Adrenal gland (tissue), 5 donors: ENCODE measurements around the gene FOXP4.

Source experiments
- POLR2A ChIP-seq, 2 donors: fragments of 450-650 bp; IDR thresholded peaks; one replicate each; pipeline ENCODE4 v1.6.1; 2017; ENCODE audit warnings: antibody characterized with exemption in 2 of 2, mild to moderate bottlenecking in 2 of 2, moderate library complexity in 1 of 2
- TF ChIP-seq, protein P1 (sequence below), 6 experiments: fragments of 450-650 bp in 4 of 6; fragments of 200-600 bp in 2 of 6; sonication (generic) in 1 of 6; IDR thresholded peaks; 1 replicate in 5 of 6; 2 replicates in 1 of 6; pipeline versions ENCODE4 v1.5.1 to v1.8.0; 2016 to 2021; ENCODE audit warnings: antibody characterized with exemption in 6 of 6, mild to moderate bottlenecking in 2 of 6, moderate library complexity in 1 of 6
- donor health status: DM: no; HTN: no; CAD: no.

DNA sequence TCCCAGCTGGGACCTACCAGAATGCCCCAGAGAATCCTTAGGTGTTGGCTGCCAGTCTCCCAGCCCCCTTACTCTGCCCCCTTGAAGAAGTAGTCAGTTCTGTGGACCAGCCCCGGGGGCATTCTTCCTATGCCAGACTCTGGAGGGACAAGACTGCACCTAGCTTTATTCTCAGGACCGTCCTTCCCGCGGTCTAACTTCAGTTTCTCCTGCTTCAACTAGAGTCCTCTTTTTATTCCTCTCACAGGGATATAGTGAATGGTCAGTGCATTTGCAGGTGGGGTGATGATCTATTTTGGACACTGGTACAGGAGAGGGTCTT lies 56.2 kb downstream of the FOXP4 start:
- TF ChIP-seq, protein P1, sequence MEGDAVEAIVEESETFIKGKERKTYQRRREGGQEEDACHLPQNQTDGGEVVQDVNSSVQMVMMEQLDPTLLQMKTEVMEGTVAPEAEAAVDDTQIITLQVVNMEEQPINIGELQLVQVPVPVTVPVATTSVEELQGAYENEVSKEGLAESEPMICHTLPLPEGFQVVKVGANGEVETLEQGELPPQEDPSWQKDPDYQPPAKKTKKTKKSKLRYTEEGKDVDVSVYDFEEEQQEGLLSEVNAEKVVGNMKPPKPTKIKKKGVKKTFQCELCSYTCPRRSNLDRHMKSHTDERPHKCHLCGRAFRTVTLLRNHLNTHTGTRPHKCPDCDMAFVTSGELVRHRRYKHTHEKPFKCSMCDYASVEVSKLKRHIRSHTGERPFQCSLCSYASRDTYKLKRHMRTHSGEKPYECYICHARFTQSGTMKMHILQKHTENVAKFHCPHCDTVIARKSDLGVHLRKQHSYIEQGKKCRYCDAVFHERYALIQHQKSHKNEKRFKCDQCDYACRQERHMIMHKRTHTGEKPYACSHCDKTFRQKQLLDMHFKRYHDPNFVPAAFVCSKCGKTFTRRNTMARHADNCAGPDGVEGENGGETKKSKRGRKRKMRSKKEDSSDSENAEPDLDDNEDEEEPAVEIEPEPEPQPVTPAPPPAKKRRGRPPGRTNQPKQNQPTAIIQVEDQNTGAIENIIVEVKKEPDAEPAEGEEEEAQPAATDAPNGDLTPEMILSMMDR (IDR thresholded peaks at IDR 0.05) = no peak
- TF ChIP-seq POLR2A (IDR thresholded peaks at IDR 0.05) = no peak
